Fibroblast of lung (primary cell): ENCODE data around the gene VPS26C. TPM values are rescaled to one million over a fixed set of nuclear protein-coding genes. Genes with fewer than 3 reads are reported as not detected.

Experiments used
- DNase-seq, 2 donors: peaks; one replicate each; pipeline versions ENCODE4 v3.0.0 to v3.0.0-alpha.2; 2010; ENCODE audit warnings: low read depth in 2 of 2
- H2AFZ ChIP-seq: 2 replicates; pipeline ENCODE4 v1.5.1; 2012; ENCODE audit warnings: low read length, control low read depth, inconsistent platforms
- H3K27ac ChIP-seq: 2 replicates; pipeline ENCODE4 v1.5.1; 2011; ENCODE audit warnings: low read length, control low read depth; ENCODE audit not compliant: insufficient read depth
- H3K27me3 ChIP-seq: 2 replicates; pipeline ENCODE4 v1.5.1; 2011; ENCODE audit warnings: mild to moderate bottlenecking, low read length; ENCODE audit not compliant: control insufficient read depth, insufficient read depth
- H3K36me3 ChIP-seq: 2 replicates; pipeline ENCODE4 v1.5.1; 2011; ENCODE audit warnings: low read length; ENCODE audit not compliant: control insufficient read depth, insufficient read depth
- H3K4me1 ChIP-seq: 2 replicates; pipeline ENCODE4 v1.5.1; 2011; ENCODE audit warnings: low read length; ENCODE audit not compliant: control insufficient read depth, insufficient read depth; ENCODE audit errors: extremely low read depth
- H3K4me2 ChIP-seq: 2 replicates; pipeline ENCODE4 v1.5.1; 2011; ENCODE audit warnings: low read length, control low read depth; ENCODE audit not compliant: insufficient read depth; ENCODE audit errors: extremely low read depth
- H3K4me3 ChIP-seq, 4 experiments: fragments of 200-600 bp in 1 of 4; sonication (generic) in 1 of 4; replicated peaks in 1 of 4; 2 replicates each; pipeline ENCODE4 v1.5.1; 2011 to 2016; ENCODE audit warnings: low read length in 4 of 4, low read depth in 3 of 4, mild to moderate bottlenecking in 3 of 4, control low read depth in 2 of 4, inconsistent platforms in 1 of 4, mixed read lengths in 1 of 4; ENCODE audit not compliant: insufficient read depth in 1 of 4; ENCODE audit errors: control extremely low read depth in 1 of 4
- H3K79me2 ChIP-seq: 2 replicates; pipeline ENCODE4 v1.5.1; 2012; ENCODE audit warnings: mild to moderate bottlenecking, low read length, inconsistent platforms; ENCODE audit not compliant: control insufficient read depth, insufficient read depth
- H3K9ac ChIP-seq: 2 replicates; pipeline ENCODE4 v1.5.1; 2011; ENCODE audit warnings: mild to moderate bottlenecking, low read length, control low read depth; ENCODE audit not compliant: insufficient read depth
- H3K9me3 ChIP-seq: 2 replicates; pipeline ENCODE4 v1.5.1; 2012; ENCODE audit warnings: low read depth, low read length; ENCODE audit not compliant: control insufficient read depth, insufficient read depth
- H4K20me1 ChIP-seq: 2 replicates; pipeline ENCODE4 v1.5.1; 2011; ENCODE audit warnings: low read length; ENCODE audit not compliant: control insufficient read depth, insufficient read depth; ENCODE audit errors: extremely low read depth
- EZH2 ChIP-seq: IDR thresholded peaks from 2 replicates; pipeline ENCODE4 v1.5.1; 2012; ENCODE audit warnings: low read length, control low read depth, mild to moderate bottlenecking; ENCODE audit errors: missing control alignments
- polyA plus RNA-seq, 2 donors: library from polyadenylated mRNA; depleted of rRNA in 1 of 2; stranded (reverse) in 1 of 2; unstranded in 1 of 2; fragments of >200 nt; gene quantifications; 2 replicates each; pipeline ENCODE4 v1.2.1, GENCODE V29; 2011 to 2012; ENCODE audit warnings: missing spikeins in 1 of 2
- total RNA-seq: library from RNA; depleted of rRNA; stranded (reverse); fragments of >200 nt; gene quantifications from 2 replicates; pipeline ENCODE4 v1.2.1, GENCODE V29; 2014
- TF ChIP-seq, protein P1 (sequence below), 2 donors: IDR thresholded peaks in 1 of 2; conservative IDR thresholded peaks in 1 of 2; 1 replicate in 1 of 2; 2 replicates in 1 of 2; pipeline ENCODE4 v1.5.1; 2011 to 2012; ENCODE audit warnings: low read length in 2 of 2, control low read depth in 1 of 2, inconsistent platforms in 1 of 2, low read depth in 1 of 2, mild to moderate bottlenecking in 1 of 2

VPS26C gene
- total and polyA plus RNA-seq, 2 donors (not counting 1 experiment from before 2014, with no cell fraction given): 61.4 to 84.4 TPM

DNA sequence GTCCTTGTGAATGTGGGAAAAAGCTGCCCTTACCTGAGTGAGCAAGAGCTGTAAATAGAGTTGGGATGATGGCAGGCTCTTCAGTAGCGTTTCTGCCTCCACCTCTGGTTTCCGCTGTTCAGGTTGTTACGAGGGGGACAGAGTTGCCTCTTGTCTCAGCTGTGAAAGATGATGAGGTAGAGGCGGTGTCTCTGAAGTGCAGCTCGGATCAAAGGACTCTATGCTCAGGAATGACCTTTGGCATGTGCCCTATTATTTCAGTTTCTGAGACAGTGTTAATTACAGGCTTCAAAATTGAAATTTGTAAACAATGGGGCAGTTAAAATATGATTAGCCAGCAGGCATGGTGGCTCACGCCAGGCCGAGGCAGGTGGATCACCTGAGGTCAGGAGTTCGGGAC lies 70.3 kb downstream of the VPS26C start:
- no peak overlapping the region for H3K4me2 ChIP-seq
- no peak overlapping the region for H3K4me3 ChIP-seq
- no peak overlapping the region for H2AFZ ChIP-seq
- no peaks in the 10 kb centered on the region for H3K4me1 ChIP-seq
- H4K20me1 ChIP-seq: no peaks in the 10 kb centered on the region
- no peak for TF ChIP-seq EZH2
- TF ChIP-seq, protein P1, sequence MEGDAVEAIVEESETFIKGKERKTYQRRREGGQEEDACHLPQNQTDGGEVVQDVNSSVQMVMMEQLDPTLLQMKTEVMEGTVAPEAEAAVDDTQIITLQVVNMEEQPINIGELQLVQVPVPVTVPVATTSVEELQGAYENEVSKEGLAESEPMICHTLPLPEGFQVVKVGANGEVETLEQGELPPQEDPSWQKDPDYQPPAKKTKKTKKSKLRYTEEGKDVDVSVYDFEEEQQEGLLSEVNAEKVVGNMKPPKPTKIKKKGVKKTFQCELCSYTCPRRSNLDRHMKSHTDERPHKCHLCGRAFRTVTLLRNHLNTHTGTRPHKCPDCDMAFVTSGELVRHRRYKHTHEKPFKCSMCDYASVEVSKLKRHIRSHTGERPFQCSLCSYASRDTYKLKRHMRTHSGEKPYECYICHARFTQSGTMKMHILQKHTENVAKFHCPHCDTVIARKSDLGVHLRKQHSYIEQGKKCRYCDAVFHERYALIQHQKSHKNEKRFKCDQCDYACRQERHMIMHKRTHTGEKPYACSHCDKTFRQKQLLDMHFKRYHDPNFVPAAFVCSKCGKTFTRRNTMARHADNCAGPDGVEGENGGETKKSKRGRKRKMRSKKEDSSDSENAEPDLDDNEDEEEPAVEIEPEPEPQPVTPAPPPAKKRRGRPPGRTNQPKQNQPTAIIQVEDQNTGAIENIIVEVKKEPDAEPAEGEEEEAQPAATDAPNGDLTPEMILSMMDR (conservative IDR thresholded peaks at IDR 0.05 in 1 of 2, IDR thresholded peaks at IDR 0.05 in 1 of 2; ENCODE audit: low read depth in 1 of 2, low read length in 2 of 2): no peak
- no peak overlapping the region for H3K27ac ChIP-seq
- no peak for DNase-seq
- H3K9ac ChIP-seq: no peak overlapping the region
- peaks cover 4% of the 10 kb centered on the region for H3K36me3 ChIP-seq
- H3K9me3 ChIP-seq: no peaks in the 10 kb centered on the region
- H3K79me2 ChIP-seq: no peaks in the 10 kb centered on the region
- no peaks in the 10 kb centered on the region for H3K27me3 ChIP-seq

DNA sequence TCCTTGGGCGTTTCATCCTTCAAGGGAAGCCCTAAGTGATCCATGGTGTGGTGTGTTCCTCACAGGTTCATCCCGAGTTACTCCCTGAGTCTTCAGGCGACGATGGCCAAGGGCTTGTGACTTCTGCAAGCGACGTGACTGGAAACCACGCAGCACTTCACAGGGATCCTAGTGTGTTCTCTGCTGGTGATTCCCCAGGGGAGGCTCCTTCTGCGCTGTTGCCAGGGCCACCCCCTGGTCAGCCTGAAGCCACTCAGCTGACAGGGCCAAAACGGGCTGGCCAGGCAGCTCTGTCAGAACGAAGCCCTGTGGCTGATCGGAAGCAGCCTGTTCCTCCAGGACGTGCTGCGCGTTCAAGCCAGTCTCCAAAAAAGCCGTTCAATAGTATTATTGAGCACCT lies 71.5 kb downstream of the VPS26C start:
- Histone ChIP-seq H3K79me2 (no peaks in the 10 kb centered on the region), H3K27ac (no peak overlapping the region), H3K4me1 (no peaks in the 10 kb centered on the region), H2AFZ (no peak overlapping the region), H4K20me1 (no peaks in the 10 kb centered on the region), H3K4me3 (no peak overlapping the region), H3K4me2 (no peak overlapping the region), H3K36me3 (peaks cover 4% of the 10 kb centered on the region), H3K9me3 (no peaks in the 10 kb centered on the region), H3K27me3 (no peaks in the 10 kb centered on the region), H3K9ac (no peak overlapping the region)
- no peak for DNase-seq
- TF ChIP-seq EZH2: no peak
- TF ChIP-seq, protein P1 (conservative IDR thresholded peaks at IDR 0.05 in 1 of 2, IDR thresholded peaks at IDR 0.05 in 1 of 2; ENCODE audit: low read depth in 1 of 2, low read length in 2 of 2): no peak

DNA sequence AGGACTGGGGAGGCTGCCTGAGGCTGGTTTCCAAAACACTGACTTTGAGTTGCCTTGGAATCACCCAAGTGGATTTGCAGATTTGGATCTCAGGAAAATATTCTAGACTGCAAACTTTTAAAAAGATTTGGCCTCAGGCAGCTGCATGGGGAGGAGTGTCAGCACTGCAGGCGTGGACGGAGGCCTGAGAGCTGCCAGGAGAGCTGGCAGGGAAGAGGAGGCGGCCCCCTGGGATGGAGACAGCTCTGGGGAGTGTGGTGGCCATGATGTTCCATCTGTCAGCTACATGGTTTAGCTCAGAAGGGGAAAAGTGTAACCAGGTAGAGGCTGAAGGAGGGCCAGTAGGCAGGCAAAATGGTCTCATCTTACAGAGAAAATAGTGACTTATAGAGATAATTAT lies 72.1 kb downstream of the VPS26C start:
- no peak for DNase-seq
- H4K20me1 ChIP-seq: no peaks in the 10 kb centered on the region

More for the DNA sequence above, 72.1 kb downstream of the VPS26C start:
- Histone ChIP-seq H3K4me1 (no peaks in the 10 kb centered on the region), H3K9ac (no peak overlapping the region), H3K27me3 (no peaks in the 10 kb centered on the region), H3K27ac (no peak overlapping the region), H3K4me2 (no peak overlapping the region), H3K79me2 (no peaks in the 10 kb centered on the region), H3K4me3 (no peak overlapping the region), H2AFZ (no peak overlapping the region), H3K36me3 (peaks cover 4% of the 10 kb centered on the region), H3K9me3 (no peaks in the 10 kb centered on the region)
- TF ChIP-seq, protein P1 (conservative IDR thresholded peaks at IDR 0.05 in 1 of 2, IDR thresholded peaks at IDR 0.05 in 1 of 2; ENCODE audit: low read depth in 1 of 2, low read length in 2 of 2): no peak
- TF ChIP-seq EZH2: no peak
